ENCODE results near the gene SH3D19. TPM values are rescaled to one million over a fixed set of nuclear protein-coding genes. Genes with fewer than 3 reads are reported as not detected.

SH3D19 gene
- polyA plus RNA-seq, 3 donors: not detected

DNA sequence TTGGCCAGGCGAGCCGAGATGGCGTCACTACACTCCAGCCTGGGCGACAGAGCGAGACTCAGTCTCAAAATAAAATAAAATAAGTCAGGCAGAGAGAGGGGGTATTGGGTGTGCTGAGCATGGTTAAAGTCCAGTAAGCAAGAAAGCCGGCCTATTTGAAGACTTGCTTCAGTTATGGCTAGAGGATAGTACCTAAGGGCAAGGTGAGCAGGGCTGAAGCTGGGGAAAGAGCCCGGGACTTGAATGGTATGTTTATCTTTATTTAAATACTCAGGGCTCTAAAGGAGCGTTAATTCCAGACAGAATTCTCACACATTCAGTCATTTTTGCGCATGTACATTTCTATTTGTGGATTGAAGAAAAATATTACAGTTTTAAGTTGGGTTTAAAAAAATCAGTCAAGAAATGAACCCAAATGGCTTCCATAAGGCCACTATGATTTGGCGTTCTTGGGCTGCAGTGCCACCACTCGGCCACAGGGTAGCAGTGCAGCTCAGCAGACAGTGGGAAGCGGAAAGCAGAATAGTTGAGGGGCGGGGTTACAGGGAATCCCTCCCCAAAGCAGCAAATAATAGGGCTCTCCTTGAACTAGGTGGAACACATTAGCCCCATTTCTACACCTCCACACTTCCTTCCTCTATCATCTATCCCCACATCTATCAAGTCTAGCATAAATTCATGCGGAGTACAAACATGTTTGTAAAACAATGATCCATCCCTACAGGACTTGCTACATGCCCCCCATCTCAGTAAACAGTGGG, 37.2 kb upstream of the SH3D19 start:
- Histone ChIP-seq H3K4me1 (ENCODE audit: control insufficient read depth in 1 of 2, insufficient read depth in 2 of 2, low read length in 2 of 2) (no peaks in the 10 kb centered on the region), H3K36me3 (replicated peaks in 1 of 2; ENCODE audit: control insufficient read depth in 1 of 2, insufficient read depth in 2 of 2, low read length in 2 of 2) (no peaks in the 10 kb centered on the region), H2AFZ (ENCODE audit: insufficient read depth, low read depth, low read length, poor library complexity, severe bottlenecking) (no peak overlapping the region), H3K27ac (ENCODE audit: low read depth in 1 of 2, low read length in 2 of 2) (no peak overlapping the region), H3K9ac (ENCODE audit: insufficient read depth, low read length, poor library complexity, severe bottlenecking) (no peak overlapping the region), H3K79me2 (ENCODE audit: insufficient read depth, low read length) (no peaks in the 10 kb centered on the region), H3K9me3 (replicated peaks in 1 of 2; ENCODE audit: control insufficient read depth in 1 of 2, insufficient read depth in 1 of 2, low read length in 2 of 2) (no peaks in the 10 kb centered on the region), H3K4me2 (replicated peaks; ENCODE audit: extremely low read depth, low read length, poor library complexity, severe bottlenecking) (no peak overlapping the region), H3K4me3 (replicated peaks in 1 of 3; ENCODE audit: low read depth in 2 of 3, low read length in 3 of 3) (no peak overlapping the region), H4K20me1 (ENCODE audit: insufficient read depth, low read length) (no peaks in the 10 kb centered on the region), H3K27me3 (ENCODE audit: control insufficient read depth in 2 of 2, insufficient read depth in 2 of 2, low read length in 2 of 2) (no peaks in the 10 kb centered on the region)
- Mint-ChIP-seq H3K4me3 (no peak overlapping the region), H3K27me3 (ENCODE audit: low read depth in 3 of 3) (peaks cover 2 to 3% (median 3%) of the 10 kb centered on the region in 3 donors), H3K36me3 (no peaks in the 10 kb centered on the region), H3K9me3 (no peaks in the 10 kb centered on the region), H3K27ac (no peak overlapping the region), H3K4me1 (no peaks in the 10 kb centered on the region)
- intact Hi-C loops (cut with micrococcal nuclease): no loop called here
- WGBS (ENCODE audit: insufficient coverage): 33% methylated on average over 1 of the region's 14 CpGs
- DNase-seq: peak; percentile 49 to 65 (median 63)
- peak; percentile 84 for TF ChIP-seq CTCF (IDR thresholded peaks at IDR 0.05)

DNA sequence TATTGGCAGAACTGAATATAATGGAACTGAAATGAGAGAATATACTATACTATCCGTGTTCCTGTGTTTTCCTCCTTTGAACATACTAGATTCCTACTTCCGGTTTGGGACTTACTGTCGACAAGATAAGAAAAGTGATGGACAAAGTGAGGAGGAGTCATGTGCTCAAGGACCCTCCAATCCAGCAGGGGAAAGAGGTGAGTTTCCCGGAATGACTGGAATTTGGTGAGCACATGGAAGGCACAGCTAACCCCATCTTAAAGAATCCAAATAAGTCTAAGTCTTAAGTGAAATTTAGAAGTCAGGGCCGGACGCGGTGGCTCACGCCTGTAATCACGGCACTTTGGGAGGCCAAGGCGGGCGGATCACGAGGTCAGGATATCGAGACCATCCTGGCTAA, 36.6 kb upstream of the SH3D19 start:
- H3K27me3 Mint-ChIP-seq (ENCODE audit: low read depth in 3 of 3): peaks cover 2 to 7% (median 3%) of the 10 kb centered on the region in 3 donors
- H2AFZ ChIP-seq (ENCODE audit: insufficient read depth, low read depth, low read length, poor library complexity, severe bottlenecking): no peak overlapping the region
- intact Hi-C loops (cut with micrococcal nuclease): no loop called here

More for the DNA sequence above, 36.6 kb upstream of the SH3D19 start:
- Histone ChIP-seq H3K36me3 (replicated peaks in 1 of 2; ENCODE audit: control insufficient read depth in 1 of 2, insufficient read depth in 2 of 2, low read length in 2 of 2) (no peaks in the 10 kb centered on the region), H3K4me2 (replicated peaks; ENCODE audit: extremely low read depth, low read length, poor library complexity, severe bottlenecking) (no peak overlapping the region), H4K20me1 (ENCODE audit: insufficient read depth, low read length) (no peaks in the 10 kb centered on the region), H3K79me2 (ENCODE audit: insufficient read depth, low read length) (no peaks in the 10 kb centered on the region), H3K4me1 (ENCODE audit: control insufficient read depth in 1 of 2, insufficient read depth in 2 of 2, low read length in 2 of 2) (no peaks in the 10 kb centered on the region), H3K9me3 (replicated peaks in 1 of 2; ENCODE audit: control insufficient read depth in 1 of 2, insufficient read depth in 1 of 2, low read length in 2 of 2) (no peaks in the 10 kb centered on the region), H3K27me3 (ENCODE audit: control insufficient read depth in 2 of 2, insufficient read depth in 2 of 2, low read length in 2 of 2) (no peaks in the 10 kb centered on the region), H3K27ac (ENCODE audit: low read depth in 1 of 2, low read length in 2 of 2) (no peak overlapping the region), H3K4me3 (replicated peaks in 1 of 3; ENCODE audit: low read depth in 2 of 3, low read length in 3 of 3) (no peak overlapping the region), H3K9ac (ENCODE audit: insufficient read depth, low read length, poor library complexity, severe bottlenecking) (no peak overlapping the region)
- no peak overlapping the region for H3K4me3 Mint-ChIP-seq
- no peak for DNase-seq
- no peak overlapping the region for H3K27ac Mint-ChIP-seq
- H3K36me3 Mint-ChIP-seq: no peaks in the 10 kb centered on the region
- TF ChIP-seq CTCF (IDR thresholded peaks at IDR 0.05): no peak
- no peaks in the 10 kb centered on the region for H3K9me3 Mint-ChIP-seq
- H3K4me1 Mint-ChIP-seq: no peaks in the 10 kb centered on the region
- WGBS (ENCODE audit: insufficient coverage): 96% methylated on average over 5 of the region's 13 CpGs

Data from CD14-positive monocyte (primary cell).